Retinal pigment epithelial cell (primary cell): Measurements from ENCODE around the gene PEF1.

Source experiments
- DNase-seq: peaks from one replicate; pipeline ENCODE4 v3.0.0-alpha.2; 2010; ENCODE audit warnings: low read depth
- H3K4me3 ChIP-seq: 2 replicates; pipeline ENCODE4 v1.5.1; 2011; ENCODE audit warnings: mild to moderate bottlenecking, low read length, control low read depth, moderate library complexity
- TF ChIP-seq, protein P1 (sequence below): conservative IDR thresholded peaks from 2 replicates; pipeline ENCODE4 v1.5.1; 2011; ENCODE audit warnings: low read depth, low read length, control low read depth, inconsistent platforms

The PEF1 gene

DNA sequence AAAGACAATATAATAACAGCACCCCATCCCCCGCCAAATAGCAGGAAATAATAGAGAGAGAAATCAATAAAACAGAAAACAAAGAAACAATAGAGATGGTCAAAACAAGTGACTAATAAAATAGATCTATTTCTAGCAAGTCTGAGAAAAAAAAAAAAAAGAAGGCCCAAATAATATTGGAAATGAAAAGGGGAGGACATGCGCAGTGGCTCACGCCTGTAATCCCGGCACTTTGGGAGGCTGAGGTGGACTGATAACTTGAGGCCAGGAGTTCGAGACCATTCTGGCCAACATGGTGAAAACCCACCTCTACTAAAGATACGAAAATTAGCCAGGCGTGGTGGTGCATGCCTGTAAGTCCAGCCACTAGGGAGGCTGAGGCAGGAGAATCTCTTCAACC is 45.7 kb downstream of the PEF1 start:
- TF ChIP-seq, protein P1, sequence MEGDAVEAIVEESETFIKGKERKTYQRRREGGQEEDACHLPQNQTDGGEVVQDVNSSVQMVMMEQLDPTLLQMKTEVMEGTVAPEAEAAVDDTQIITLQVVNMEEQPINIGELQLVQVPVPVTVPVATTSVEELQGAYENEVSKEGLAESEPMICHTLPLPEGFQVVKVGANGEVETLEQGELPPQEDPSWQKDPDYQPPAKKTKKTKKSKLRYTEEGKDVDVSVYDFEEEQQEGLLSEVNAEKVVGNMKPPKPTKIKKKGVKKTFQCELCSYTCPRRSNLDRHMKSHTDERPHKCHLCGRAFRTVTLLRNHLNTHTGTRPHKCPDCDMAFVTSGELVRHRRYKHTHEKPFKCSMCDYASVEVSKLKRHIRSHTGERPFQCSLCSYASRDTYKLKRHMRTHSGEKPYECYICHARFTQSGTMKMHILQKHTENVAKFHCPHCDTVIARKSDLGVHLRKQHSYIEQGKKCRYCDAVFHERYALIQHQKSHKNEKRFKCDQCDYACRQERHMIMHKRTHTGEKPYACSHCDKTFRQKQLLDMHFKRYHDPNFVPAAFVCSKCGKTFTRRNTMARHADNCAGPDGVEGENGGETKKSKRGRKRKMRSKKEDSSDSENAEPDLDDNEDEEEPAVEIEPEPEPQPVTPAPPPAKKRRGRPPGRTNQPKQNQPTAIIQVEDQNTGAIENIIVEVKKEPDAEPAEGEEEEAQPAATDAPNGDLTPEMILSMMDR, result no peak
- no peak overlapping the region for H3K4me3 ChIP-seq
- DNase-seq, result no peak

DNA sequence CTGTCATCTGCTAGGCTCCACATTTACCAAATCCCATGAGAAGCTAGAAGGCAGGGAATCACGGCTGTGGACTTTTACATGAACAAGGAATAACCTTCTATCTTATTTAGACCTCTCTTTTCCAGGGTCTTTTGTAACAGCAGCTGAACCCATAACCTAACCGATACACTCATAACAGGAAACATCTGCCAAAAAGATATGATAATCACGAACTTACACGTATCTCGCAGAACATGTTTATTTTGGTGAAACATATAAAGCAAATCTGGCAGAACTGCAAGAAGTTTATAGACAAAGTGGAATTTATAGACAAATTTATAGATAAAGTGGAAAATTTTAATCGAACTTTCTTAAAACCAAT is 48.0 kb downstream of the PEF1 start:
- TF ChIP-seq, protein P1, result no peak
- no peak for DNase-seq
- no peak overlapping the region for H3K4me3 ChIP-seq

- no peak for DNase-seq
- TF ChIP-seq, protein P1, result no peak
- no peak overlapping the region for H3K4me3 ChIP-seq
Observed at GRCh38 chr1:31595836-31596736, 48.6 kb downstream of the PEF1 start.

DNA sequence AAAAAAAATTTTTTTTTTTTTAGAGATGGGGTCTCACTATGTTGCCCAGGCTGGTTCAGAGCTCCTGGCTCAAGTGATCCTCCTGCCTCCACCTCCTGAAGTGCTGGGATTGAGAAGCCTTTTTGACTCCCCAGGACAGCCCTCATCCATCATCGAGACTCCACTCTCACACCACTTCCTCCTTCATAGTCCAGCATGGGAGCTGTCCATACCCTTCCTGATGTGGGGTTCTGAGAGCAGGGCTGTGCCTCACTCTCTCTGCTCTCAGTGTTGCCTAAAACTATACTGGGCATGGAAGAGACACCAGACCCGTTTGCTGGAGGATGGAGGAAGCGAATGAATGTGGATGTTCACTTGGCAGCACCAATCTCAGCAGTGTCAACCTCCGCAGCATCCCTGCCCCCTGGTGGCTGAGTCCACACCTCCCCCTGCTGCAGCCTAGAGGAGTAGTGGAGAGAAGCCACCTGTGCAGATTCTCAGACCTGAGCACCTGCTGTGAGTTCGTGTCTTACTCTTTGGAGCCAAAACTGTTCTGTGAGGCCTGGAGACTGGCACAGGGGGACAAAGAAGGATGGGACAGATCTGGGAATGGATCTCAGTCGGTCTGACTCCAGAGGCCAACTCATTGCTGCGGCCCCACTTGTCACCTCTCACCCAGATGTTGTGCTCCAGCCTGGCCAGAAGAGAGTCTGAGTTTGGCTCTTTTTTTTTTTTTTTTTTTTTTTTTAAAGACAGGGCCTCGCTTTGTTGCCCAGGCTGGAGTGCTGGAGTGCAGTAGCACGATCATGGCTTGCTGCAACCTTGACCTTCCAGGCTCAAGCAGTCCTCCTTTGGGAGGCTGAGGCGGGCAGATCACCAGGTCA is 50.7 kb downstream of the PEF1 start:
- DNase-seq, result no peak
- TF ChIP-seq, protein P1, result peak; percentile 98
- no peak overlapping the region for H3K4me3 ChIP-seq

DNA sequence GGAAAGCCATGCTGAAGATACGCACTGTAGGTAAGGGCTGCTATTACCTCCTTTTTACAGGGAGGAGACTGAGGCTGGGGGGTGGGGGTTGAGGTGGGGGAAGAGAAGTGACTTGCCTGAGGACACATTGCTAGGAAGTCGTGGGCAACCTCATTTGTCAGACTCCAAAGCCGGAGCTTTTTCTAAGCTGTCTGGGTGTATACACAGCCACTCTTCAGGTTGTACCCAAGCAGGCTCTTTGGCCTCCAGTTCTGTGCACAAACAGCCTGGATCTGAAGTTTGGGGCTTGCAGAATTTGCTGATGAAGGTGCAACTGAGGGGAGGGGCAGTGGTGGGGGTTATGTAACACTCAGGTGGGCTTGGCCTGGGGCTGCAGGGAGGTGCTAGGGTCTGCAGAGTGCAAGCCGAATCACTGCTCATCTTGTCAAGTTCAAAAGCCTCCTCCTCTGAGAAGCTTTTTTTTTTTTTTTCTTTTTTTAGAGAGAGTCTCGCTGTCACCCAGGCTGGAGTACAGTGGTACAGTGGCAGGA is 51.5 kb downstream of the PEF1 start:
- H3K4me3 ChIP-seq, result no peak overlapping the region
- TF ChIP-seq, protein P1, result no peak
- DNase-seq, result no peak

DNA sequence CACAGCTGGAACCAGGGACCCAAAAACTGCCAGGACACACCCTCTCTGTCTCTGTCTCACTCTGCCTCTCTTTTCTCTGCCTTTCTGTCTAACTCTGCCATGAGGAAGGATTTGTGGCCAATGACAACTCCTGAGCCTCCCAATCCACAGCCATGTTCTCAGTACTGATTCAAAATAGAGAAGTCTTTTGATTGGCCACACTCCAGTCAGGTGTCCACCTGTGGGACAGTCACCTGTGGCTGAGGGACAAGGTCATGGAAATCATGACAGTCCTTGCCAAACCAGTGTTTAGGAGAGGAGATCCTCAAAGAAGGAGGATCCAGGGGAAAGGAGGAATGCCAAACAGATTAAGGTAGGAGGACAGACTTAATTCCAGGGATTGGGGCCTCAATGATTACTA is 52.5 kb downstream of the PEF1 start:
- TF ChIP-seq, protein P1, result no peak
- no peak overlapping the region for H3K4me3 ChIP-seq
- no peak for DNase-seq
